Activated naive CD4-positive, alpha-beta T cell treated with anti-CD3 and anti-CD28 coated beads for 36 hours (primary cell): ENCODE results near the gene EMC9. TPM values are rescaled to one million over a fixed set of nuclear protein-coding genes. Genes with fewer than 3 reads are reported as not detected.

Source experiments
- CTCF ChIA-PET: fragments of 350-600 bp; sonication (Branson Sonifier 250); formaldehyde crosslinking; loops from one replicate; lab custom pipeline; 2021; ENCODE audit warnings: antibody characterized with exemption; lab: Charles Lee
- DNase-seq: peaks from one replicate; pipeline ENCODE4 v3.0.0-alpha.2; 2020
- H3K27ac Mint-ChIP-seq: one replicate; pipeline ENCODE4 v1.8.0; 2021; ENCODE audit warnings: mild to moderate bottlenecking, mixed read lengths
- H3K27me3 Mint-ChIP-seq: one replicate; pipeline ENCODE4 v1.8.0; 2021; ENCODE audit warnings: low read depth, mixed read lengths
- H3K36me3 Mint-ChIP-seq: one replicate; pipeline ENCODE4 v1.8.0; 2021; ENCODE audit warnings: low read depth, mixed read lengths
- H3K4me1 Mint-ChIP-seq: one replicate; pipeline ENCODE4 v1.8.0; 2021; ENCODE audit warnings: low read depth, mixed read lengths
- H3K4me3 Mint-ChIP-seq: one replicate; pipeline ENCODE4 v1.8.0; 2021; ENCODE audit warnings: mild to moderate bottlenecking, moderate library complexity, mixed read lengths
- H3K9me3 Mint-ChIP-seq: one replicate; pipeline ENCODE4 v1.8.0; 2021; ENCODE audit warnings: mixed read lengths
- intact Hi-C: fragments of 100-400 bp; cut with micrococcal nuclease; formaldehyde crosslinking; loops from one replicate; pipeline ENCODE4 v1.15.1; 2023
- total RNA-seq, 2 experiments: library from RNA; stranded (reverse); gene quantifications; one replicate each; pipeline ENCODE4 v1.2.3, GENCODE V29; 2021

The EMC9 gene
- total RNA-seq, 2 experiments from 2014 or later = 38.4 to 38.9 TPM

DNA sequence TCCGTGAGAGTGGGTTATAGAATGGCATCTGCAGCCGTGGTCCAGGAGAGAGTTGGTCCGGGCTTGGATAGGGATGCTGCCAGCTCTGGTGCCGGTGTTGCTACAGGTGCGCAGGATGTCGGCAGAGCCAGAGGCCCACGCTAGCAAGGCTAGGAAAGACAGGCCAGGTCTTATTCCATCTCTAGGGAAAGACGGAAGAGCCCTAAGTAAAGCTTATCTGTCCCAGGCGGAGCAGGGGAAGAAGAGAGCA lies 5.9 kb downstream of the EMC9 start:
- intact Hi-C loops = no loop called here
- Mint-ChIP-seq H3K27ac (peak overlapping the region; percentile 69), H3K27me3 (no peaks in the 10 kb centered on the region), H3K4me1 (peaks cover 51% of the 10 kb centered on the region), H3K4me3 (peak overlapping the region; percentile 86), H3K36me3 (peaks cover 31% of the 10 kb centered on the region), H3K9me3 (no peaks in the 10 kb centered on the region)
- CTCF ChIA-PET = interaction anchor here (0.8 to 4.8 kb wide), 4 partner anchors 16 to 26 kb away, joined by 4 to 43 read pairs (median 18); partner anchors contain the start of genes DCAF11, IRF9 and NRL
- peak; percentile 29 for DNase-seq

DNA sequence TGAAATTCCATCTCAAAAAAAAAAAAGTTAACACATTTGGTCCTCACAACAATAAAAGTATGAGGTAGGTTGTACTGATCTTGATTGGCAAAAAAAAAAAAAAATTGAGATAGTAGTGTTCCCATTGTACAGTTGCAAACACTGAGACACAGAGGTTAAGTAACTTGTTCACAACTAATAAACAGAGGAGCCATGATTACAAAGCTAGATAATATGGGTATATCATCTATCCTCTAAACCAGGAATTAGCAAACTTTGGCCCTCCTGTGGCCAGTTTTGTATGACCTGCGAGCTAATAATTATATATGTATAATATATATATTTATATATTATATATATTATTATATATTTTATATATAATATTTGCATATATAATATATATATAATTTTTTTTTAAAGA lies 7.7 kb downstream of the EMC9 start:
- Mint-ChIP-seq H3K27me3 (no peaks in the 10 kb centered on the region), H3K27ac (no peak overlapping the region), H3K36me3 (peaks cover 19% of the 10 kb centered on the region), H3K9me3 (no peaks in the 10 kb centered on the region), H3K4me3 (no peak overlapping the region), H3K4me1 (peaks cover 37% of the 10 kb centered on the region)
- CTCF ChIA-PET = interaction anchor here (0.6 to 4.8 kb wide), 7 partner anchors 16 to 520 kb away, joined by 3 to 43 read pairs (median 3); partner anchors contain the start of gene MDP1
- intact Hi-C loops = no loop called here
- no peak for DNase-seq

DNA sequence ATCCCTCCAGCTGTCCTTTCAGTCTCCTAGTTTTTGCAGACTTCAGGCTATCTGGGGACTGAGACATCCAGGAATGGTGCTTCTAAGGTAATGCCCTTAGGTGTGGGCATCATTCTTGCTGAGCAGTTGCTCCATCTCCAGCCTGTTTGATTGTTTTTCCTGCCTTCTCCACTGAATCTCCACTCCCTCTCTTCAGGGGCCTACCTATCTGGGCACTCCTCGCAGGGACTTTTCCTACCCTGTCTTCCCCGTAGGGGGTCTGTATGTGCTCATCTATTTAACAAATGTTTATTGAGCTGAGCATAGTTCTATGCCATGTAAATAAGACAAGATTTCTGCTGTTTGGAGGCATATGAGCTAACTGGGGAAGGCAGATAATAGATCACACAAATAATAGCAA lies 8.4 kb downstream of the EMC9 start:
- Mint-ChIP-seq H3K4me3 (no peak overlapping the region), H3K9me3 (no peaks in the 10 kb centered on the region), H3K4me1 (peaks cover 30% of the 10 kb centered on the region), H3K27ac (peak overlapping the region; percentile 77), H3K36me3 (peaks cover 14% of the 10 kb centered on the region), H3K27me3 (no peaks in the 10 kb centered on the region)
- CTCF ChIA-PET = interaction anchor here (1.0 to 4.8 kb wide), 4 partner anchors 8 to 83 kb away, joined by 3 to 43 read pairs (median 4); partner anchors contain the start of genes EMC9 and MDP1
- DNase-seq = no peak
- intact Hi-C loops = no loop called here

DNA sequence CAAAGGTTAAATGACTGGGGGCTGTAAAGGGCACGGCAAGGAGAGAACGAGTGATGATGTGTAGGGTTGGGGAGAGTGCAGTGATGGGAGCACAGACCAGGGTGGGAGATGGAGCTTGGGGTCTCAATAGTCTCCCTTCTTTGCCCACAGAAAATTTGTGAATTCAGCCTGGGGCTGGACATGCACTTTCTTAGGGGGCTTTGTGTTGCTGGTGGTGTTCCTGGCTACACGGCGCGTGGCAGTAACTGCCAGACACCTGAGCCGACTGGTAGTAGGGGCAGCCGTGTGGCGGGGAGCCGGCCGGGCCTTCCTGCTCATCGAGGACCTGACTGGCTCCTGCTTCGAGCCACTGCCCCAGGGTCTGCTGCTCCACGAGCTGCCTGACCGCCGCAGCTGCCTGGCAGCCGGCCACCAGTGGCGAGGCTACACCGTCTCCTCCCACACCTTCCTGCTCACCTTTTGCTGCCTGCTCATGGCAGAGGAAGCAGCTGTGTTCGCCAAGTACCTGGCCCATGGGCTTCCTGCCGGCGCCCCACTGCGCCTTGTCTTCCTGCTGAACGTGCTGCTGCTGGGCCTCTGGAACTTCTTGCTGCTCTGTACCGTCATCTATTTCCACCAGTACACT lies 9.2 kb downstream of the EMC9 start:
- Mint-ChIP-seq H3K36me3 (peaks cover 7% of the 10 kb centered on the region), H3K4me1 (peaks cover 25% of the 10 kb centered on the region), H3K9me3 (no peaks in the 10 kb centered on the region), H3K27ac (peak overlapping the region; percentile 77), H3K4me3 (peak overlapping the region; percentile 25), H3K27me3 (no peaks in the 10 kb centered on the region)
- CTCF ChIA-PET = interaction anchor here (1.8 kb wide), 1 partner anchor 9 kb away, joined by 5 read pairs; the partner anchor contains the start of gene EMC9
- intact Hi-C loops = no loop called here
- peak; percentile 47 for DNase-seq

DNA sequence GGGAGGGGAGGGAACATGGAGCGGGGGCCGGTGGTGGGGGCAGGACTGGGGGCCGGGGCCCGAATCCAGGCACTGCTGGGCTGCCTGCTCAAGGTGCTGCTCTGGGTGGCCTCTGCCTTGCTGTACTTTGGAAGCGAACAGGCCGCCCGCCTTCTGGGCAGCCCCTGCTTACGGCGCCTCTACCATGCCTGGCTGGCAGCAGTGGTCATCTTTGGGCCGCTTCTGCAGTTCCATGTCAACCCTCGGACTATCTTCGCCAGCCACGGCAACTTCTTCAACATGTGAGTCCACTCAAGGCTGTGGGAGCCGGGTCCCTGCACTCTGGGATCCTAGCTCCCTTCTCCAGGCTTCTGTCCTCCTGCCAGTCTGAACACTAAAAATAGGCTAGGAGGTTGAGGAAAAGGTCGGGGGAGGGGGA lies 9.8 kb downstream of the EMC9 start:
- intact Hi-C loops = no loop called here
- Mint-ChIP-seq H3K9me3 (no peaks in the 10 kb centered on the region), H3K27me3 (no peaks in the 10 kb centered on the region), H3K27ac (peak overlapping the region; percentile 73), H3K36me3 (peaks cover under 1% of the 10 kb centered on the region), H3K4me3 (no peak overlapping the region), H3K4me1 (peaks cover 20% of the 10 kb centered on the region)
- CTCF ChIA-PET = interaction anchor here (1.8 kb wide), 1 partner anchor 10 kb away, joined by 5 read pairs; the partner anchor contains the start of gene EMC9
- DNase-seq = no peak

DNA sequence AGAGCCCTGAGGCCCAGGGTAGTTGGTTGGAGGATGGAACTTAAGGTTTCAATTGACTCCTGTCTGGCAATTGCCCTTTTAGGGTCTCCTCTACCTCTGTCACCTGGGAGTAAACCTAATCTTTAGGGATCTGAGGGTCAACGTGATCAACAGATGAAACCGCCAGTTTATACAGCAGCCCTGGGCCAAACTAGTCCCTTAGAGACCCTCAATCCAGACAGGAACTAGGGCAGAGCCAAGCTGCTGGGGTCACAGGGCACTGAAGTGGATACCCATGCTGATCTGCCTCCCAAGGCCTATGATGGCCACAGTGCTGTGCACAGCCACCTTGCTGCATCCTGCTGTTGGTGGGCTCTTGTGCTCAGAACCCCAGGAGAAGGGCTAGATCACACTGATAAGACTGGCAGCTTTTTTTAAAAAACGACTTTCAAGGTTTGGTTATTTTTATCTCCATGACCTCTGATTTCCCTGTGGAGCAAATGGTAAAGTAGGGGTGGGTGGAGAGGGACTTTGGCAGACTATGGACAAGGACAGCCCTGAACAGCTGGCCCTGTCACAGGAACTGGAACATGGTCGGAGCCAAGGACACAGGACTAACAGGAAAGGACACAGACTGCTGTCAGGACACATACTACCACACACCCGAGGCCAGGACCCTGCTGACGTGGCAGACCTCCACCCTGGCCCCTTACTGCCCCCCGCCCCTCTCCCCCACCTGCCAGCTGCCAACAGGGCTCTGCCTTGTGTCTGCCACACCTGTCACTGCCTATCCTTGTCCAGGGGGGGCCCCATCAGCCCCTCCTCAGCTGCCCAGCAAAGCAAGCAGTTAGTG lies 10.5 kb downstream of the EMC9 start:
- H3K9me3 Mint-ChIP-seq = no peaks in the 10 kb centered on the region
- intact Hi-C loops = no loop called here
- no peak overlapping the region for H3K27ac Mint-ChIP-seq
- peaks cover 20% of the 10 kb centered on the region for H3K4me1 Mint-ChIP-seq
- CTCF ChIA-PET = no interaction called here
- no peaks in the 10 kb centered on the region for H3K27me3 Mint-ChIP-seq
- H3K36me3 Mint-ChIP-seq = no peaks in the 10 kb centered on the region
- no peak overlapping the region for H3K4me3 Mint-ChIP-seq
- DNase-seq = no peak

DNA sequence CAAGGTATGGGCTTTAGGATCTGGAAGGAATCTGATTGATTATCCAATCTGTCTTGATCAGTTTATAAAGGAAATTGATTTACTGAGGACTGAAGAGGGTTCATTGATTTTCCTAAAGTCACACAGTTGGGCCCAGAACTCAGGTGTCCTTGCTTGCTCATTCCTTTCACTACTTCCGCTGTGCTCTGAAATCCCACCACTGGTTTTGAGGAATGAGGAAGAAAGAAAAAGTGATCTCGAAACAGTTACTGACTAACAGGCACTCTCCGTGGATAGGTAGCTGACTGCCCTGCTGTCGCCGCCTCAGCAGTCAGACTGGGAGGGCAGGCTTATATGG lies 11.0 kb downstream of the EMC9 start, which contains the start of gene FITM1:
TSS of gene FITM1 (plus strand) at position 280 of the 337 bp plus-strand sequence. CDS start 905 bp downstream, outside the sequence.
- peaks cover 20% of the 10 kb centered on the region for H3K4me1 Mint-ChIP-seq
- H3K4me3 Mint-ChIP-seq = no peak within 1 kb of the TSS
- no peak for DNase-seq
- intact Hi-C loops = no loop called here
- no peaks in the 10 kb centered on the region for H3K9me3 Mint-ChIP-seq
- no peak within 1 kb of the TSS for H3K27ac Mint-ChIP-seq
- H3K36me3 Mint-ChIP-seq = no peaks in the 10 kb centered on the region
- CTCF ChIA-PET = no interaction called here
- H3K27me3 Mint-ChIP-seq = no peaks in the 10 kb centered on the region

DNA sequence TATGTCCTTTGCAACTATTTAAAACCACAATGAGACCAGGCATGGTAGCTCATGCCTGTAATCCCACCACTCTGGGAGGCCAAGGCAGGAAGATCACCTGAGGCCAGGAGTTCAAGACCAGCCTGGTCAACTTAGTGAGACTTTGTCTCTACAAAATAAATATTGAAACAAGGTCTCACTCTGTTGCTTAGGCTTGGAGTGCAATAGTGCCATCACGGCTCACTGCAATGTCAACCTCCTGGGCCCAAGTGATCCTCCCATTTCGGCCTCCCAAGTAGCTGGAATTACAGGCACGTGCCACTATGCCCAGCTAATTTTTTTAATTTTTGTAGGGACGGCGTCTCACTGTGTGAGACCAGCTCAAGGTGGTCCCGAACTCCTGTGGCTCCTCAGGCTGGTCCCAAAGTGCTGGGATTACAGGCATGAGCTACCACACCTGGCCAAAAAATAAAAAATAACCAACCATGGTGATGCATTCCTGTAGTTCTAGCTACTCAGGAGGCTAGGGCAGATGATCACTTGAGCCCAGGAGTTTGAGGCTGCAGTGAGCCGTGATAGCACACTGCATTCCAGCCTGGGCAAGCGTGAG lies 11.9 kb downstream of the EMC9 start:
- Mint-ChIP-seq H3K4me1 (peaks cover 17% of the 10 kb centered on the region), H3K27me3 (no peaks in the 10 kb centered on the region), H3K9me3 (no peaks in the 10 kb centered on the region), H3K27ac (no peak overlapping the region), H3K36me3 (peaks cover 2% of the 10 kb centered on the region), H3K4me3 (no peak overlapping the region)
- intact Hi-C loops = no loop called here
- DNase-seq = no peak
- CTCF ChIA-PET = interaction anchor here (0.7 kb wide), 2 partner anchors 21 to 29 kb away, joined by 3 to 7 read pairs; no protein-coding TSS in a partner anchor

DNA sequence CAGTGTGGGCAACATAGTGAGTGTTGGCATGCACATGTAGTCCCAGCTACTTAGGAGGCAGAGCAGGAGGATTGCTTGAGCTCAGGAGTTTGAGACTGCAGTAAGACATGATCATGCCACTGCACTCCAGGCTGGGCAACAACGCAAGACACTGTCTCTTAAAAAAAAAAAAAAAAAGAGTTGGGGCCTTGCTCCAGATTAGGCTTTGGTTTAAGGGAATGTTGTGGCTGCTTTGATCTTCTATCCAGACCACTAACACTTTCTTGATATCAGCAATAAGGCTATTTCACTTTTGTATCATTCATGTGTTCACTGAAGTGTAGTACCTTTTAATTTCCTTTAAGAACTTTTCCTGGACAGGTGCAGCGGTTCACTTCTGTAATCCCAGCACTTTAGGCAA lies 13.7 kb downstream of the EMC9 start:
- intact Hi-C loops = no loop called here
- no peak overlapping the region for H3K4me3 Mint-ChIP-seq
- no peaks in the 10 kb centered on the region for H3K27me3 Mint-ChIP-seq
- peaks cover 8% of the 10 kb centered on the region for H3K36me3 Mint-ChIP-seq
- no peak for DNase-seq
- no peak overlapping the region for H3K27ac Mint-ChIP-seq
- peaks cover 11% of the 10 kb centered on the region for H3K4me1 Mint-ChIP-seq
- H3K9me3 Mint-ChIP-seq = no peaks in the 10 kb centered on the region
- CTCF ChIA-PET = interaction anchor here (0.7 to 1.8 kb wide), 3 partner anchors 11 to 36 kb away, joined by 3 to 8 read pairs (median 3); no protein-coding TSS in a partner anchor

DNA sequence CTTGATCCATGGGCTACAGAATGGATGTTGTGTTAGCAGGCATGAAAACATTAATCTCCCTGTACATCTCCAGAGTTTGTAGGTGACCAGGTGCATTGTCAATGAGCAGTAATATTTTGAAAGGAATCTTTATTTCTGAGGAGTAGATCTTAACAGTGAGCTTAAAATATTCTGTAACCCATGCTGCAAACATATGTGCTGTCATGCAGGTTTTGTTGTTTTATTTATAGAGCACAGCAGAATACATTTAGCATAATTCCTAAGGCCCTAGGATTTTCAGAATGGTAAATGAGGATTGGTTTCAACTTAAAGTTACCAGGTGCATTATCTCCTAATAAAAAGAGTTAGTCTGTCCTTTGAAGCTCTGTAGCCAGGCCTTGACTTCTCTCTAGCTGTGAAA lies 14.5 kb downstream of the EMC9 start:
- DNase-seq = no peak
- Mint-ChIP-seq H3K27ac (no peak overlapping the region), H3K4me1 (peaks cover 5% of the 10 kb centered on the region), H3K4me3 (no peak overlapping the region), H3K9me3 (no peaks in the 10 kb centered on the region), H3K27me3 (no peaks in the 10 kb centered on the region), H3K36me3 (peaks cover 10% of the 10 kb centered on the region)
- CTCF ChIA-PET = interaction anchor here (0.7 to 1.8 kb wide), 3 partner anchors 10 to 35 kb away, joined by 3 to 8 read pairs (median 3); no protein-coding TSS in a partner anchor
- intact Hi-C loops = no loop called here

DNA sequence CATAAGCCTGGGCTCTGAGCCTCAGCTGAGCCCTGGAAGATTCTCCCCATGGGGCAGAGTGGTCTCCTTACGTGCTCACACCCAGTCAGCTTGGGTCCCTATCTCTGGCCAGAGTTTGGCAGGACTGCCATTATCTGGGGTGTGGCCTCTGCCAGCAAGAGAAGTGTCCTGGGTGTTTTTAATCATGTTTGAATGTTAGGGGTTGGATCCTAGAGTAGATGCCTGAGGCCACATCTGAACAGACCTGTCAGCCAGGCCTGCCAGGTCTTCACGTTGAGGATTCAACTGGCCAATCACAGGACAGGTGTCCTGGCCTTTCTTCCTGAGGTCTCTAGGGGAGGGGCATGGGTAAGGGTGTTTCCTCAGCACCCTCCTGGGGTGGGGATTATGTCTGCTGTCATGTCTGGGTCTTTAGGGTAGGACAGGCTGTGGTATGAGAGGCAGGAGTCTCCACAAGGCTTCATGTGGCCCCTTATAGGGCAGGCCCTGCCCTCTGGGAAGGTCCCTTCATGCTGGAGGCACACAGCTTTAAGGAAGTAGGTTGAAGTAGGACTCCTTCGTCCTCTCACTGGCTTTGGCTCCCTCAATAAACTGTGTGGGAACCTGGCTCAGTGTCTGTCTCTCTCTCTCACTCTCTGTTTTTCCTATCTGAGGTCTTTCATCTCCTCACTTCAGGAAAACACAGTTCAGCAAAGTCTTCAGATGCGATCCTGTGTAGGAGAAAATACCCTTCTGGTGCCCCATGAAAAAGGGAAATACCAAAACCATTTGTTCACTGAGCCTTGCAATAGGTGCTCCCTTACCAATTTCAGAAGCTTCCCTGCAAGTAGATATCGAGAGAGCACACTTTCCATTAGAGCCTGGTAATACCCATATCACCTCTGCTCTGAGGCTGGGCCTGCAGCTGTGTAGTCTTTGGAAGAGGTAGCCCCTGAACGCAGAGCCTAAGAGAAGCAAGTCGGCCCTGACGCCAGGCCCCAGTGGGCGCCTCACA lies 17.7 kb downstream of the EMC9 start:
- DNase-seq = no peak
- Mint-ChIP-seq H3K36me3 (peaks cover 21% of the 10 kb centered on the region), H3K27ac (no peak overlapping the region), H3K27me3 (no peaks in the 10 kb centered on the region), H3K9me3 (no peaks in the 10 kb centered on the region), H3K4me3 (no peak overlapping the region), H3K4me1 (peaks cover 3% of the 10 kb centered on the region)
- CTCF ChIA-PET = interaction anchor here (1.4 kb wide), 1 partner anchor 14 kb away, joined by 5 read pairs; no protein-coding TSS in a partner anchor
- intact Hi-C loops = no loop called here
